SK-N-SH (cell line): Measurements from ENCODE around the gene CHTF18. TPM values are rescaled to one million over a fixed set of nuclear protein-coding genes. Genes with fewer than 3 reads are reported as not detected.

Source experiments
- CTCF ChIA-PET: fragments of 300-600, 350-600 bp; formaldehyde crosslinking; extraction: SDS; loops from one replicate; lab custom pipeline; 2021; lab: Yijun Ruan, JAX
- POLR2A ChIA-PET: fragments of 350-600 bp; sonication (Branson Sonifier 250); formaldehyde crosslinking; extraction: SDS; loops from one replicate; lab custom pipeline; 2020; ENCODE audit warnings: antibody characterized with exemption, inconsistent platforms; lab: Yijun Ruan, JAX
- DNase-seq: peaks from one replicate; pipeline ENCODE4 v3.0.0; 2012
- H2AFZ ChIP-seq: fragments of 200-600 bp; sonication (generic); 2 replicates; pipeline ENCODE4 v1.8.1; 2016; ENCODE audit warnings: antibody characterized with exemption, mild to moderate bottlenecking, low read depth
- H3F3A ChIP-seq: fragments of 200-600 bp; sonication (generic); replicated peaks from 2 replicates; pipeline ENCODE3; 2016; ENCODE audit warnings: antibody characterized with exemption, mild to moderate bottlenecking; ENCODE audit not compliant: insufficient read depth
- H3K27ac ChIP-seq, 2 experiments: fragments of 200-500 bp in 1 of 2; fragments of 200-600 bp in 1 of 2; sonication (Bioruptor generic) in 1 of 2; sonication (generic), shearing (Covaris generic) in 1 of 2; 2 replicates each; pipeline versions ENCODE4 v1.5.1 to v1.6.1; 2014 to 2016; ENCODE audit warnings: low read depth in 2 of 2, inconsistent platforms in 1 of 2, low read length in 1 of 2, mild to moderate bottlenecking in 1 of 2, mixed read lengths in 1 of 2
- H3K27me3 ChIP-seq: fragments of 200-600 bp; sonication (generic), shearing (Covaris generic); 2 replicates; pipeline ENCODE4 v1.6.1; 2016; ENCODE audit warnings: mixed run types; ENCODE audit not compliant: insufficient read depth
- H3K36me3 ChIP-seq, 2 experiments: fragments of 200-500 bp in 1 of 2; fragments of 200-600 bp in 1 of 2; sonication (Bioruptor generic) in 1 of 2; sonication (generic) in 1 of 2; replicated peaks in 1 of 2; 2 replicates each; pipeline versions ENCODE3 to v1.5.1; 2014 to 2016; ENCODE audit warnings: low read length in 1 of 2, mild to moderate bottlenecking in 1 of 2; ENCODE audit not compliant: insufficient read depth in 2 of 2, control insufficient read depth in 1 of 2
- H3K4me1 ChIP-seq, 2 experiments: fragments of 200-500 bp in 1 of 2; fragments of 200-600 bp in 1 of 2; sonication (Bioruptor generic) in 1 of 2; sonication (generic), shearing (Covaris generic) in 1 of 2; 2 replicates each; pipeline versions ENCODE4 v1.5.1 to v1.6.1; 2014 to 2016; ENCODE audit warnings: low read depth in 1 of 2, low read length in 1 of 2, mixed run types in 1 of 2; ENCODE audit not compliant: insufficient read depth in 2 of 2, control insufficient read depth in 1 of 2
- H3K4me2 ChIP-seq: fragments of 200-600 bp; sonication (generic), shearing (Covaris generic); 2 replicates; pipeline ENCODE4 v1.6.1; 2017; ENCODE audit warnings: mixed run types
- H3K4me3 ChIP-seq, 2 experiments: fragments of 200-500 bp in 1 of 2; fragments of 200-600 bp in 1 of 2; sonication (Bioruptor generic) in 1 of 2; sonication (generic), shearing (Covaris generic) in 1 of 2; 2 replicates each; pipeline versions ENCODE4 v1.5.1 to v1.8.1; 2014 to 2016; ENCODE audit warnings: low read depth in 2 of 2, inconsistent platforms in 1 of 2, low read length in 1 of 2, mild to moderate bottlenecking in 1 of 2, mixed read lengths in 1 of 2, moderate library complexity in 1 of 2
- H3K79me2 ChIP-seq: fragments of 200-600 bp; sonication (generic); 2 replicates; pipeline ENCODE4 v1.8.1; 2017; ENCODE audit warnings: mild to moderate bottlenecking; ENCODE audit not compliant: insufficient read depth
- H3K9ac ChIP-seq: fragments of 200-600 bp; sonication (generic); 2 replicates; pipeline ENCODE4 v1.6.1; 2017; ENCODE audit warnings: mixed run types
- H3K9me2 ChIP-seq: fragments of 200-600 bp; sonication (generic); 2 replicates; pipeline ENCODE4 v1.6.1; 2017; ENCODE audit warnings: mixed run types
- H3K9me3 ChIP-seq: fragments of 200-600 bp; sonication (generic); 2 replicates; pipeline ENCODE4 v1.6.1; 2017; ENCODE audit warnings: mixed run types, mild to moderate bottlenecking, moderate library complexity
- H4K20me1 ChIP-seq: fragments of 200-600 bp; sonication (generic); 2 replicates; pipeline ENCODE4 v1.6.1; 2017; ENCODE audit warnings: mild to moderate bottlenecking, mixed run types; ENCODE audit not compliant: insufficient read depth
- CHD2 ChIP-seq: fragments of 150-350 bp; IDR thresholded peaks from 2 replicates; pipeline ENCODE4 v1.6.1; 2018; ENCODE audit warnings: low read length; ENCODE audit not compliant: partially characterized antibody
- ELF1 ChIP-seq: IDR thresholded peaks from 2 replicates; pipeline ENCODE4 v1.4.0; 2012
- EP300 ChIP-seq, 2 experiments: IDR thresholded peaks; 2 replicates each; pipeline versions ENCODE4 v1.4.0 to v1.6.1; 2012; ENCODE audit warnings: borderline replicate concordance in 1 of 2, low read depth in 1 of 2, low read length in 1 of 2
- EZH2phosphoT487 ChIP-seq: fragments of 200-600 bp; sonication (generic); IDR thresholded peaks from 2 replicates; pipeline ENCODE4 v1.6.1; 2017; ENCODE audit warnings: low read depth, mixed run types, mild to moderate bottlenecking, antibody characterized with exemption, moderate library complexity, borderline replicate concordance
- FOSL2 ChIP-seq: IDR thresholded peaks from 2 replicates; pipeline ENCODE4 v1.4.0; 2012; ENCODE audit warnings: low read depth, mild to moderate bottlenecking, moderate library complexity, borderline replicate concordance
- FOXM1 ChIP-seq: IDR thresholded peaks from 2 replicates; pipeline ENCODE4 v1.4.0; 2012; ENCODE audit warnings: low read depth, mild to moderate bottlenecking
- GATA2 ChIP-seq: sonication (generic); formaldehyde crosslinking; IDR thresholded peaks from 2 replicates; pipeline ENCODE4 v1.5.0; 2020; ENCODE audit warnings: mild to moderate bottlenecking, missing genetic modification reagents
- MEF2A ChIP-seq: IDR thresholded peaks from 2 replicates; pipeline ENCODE4 v1.4.0; 2012; ENCODE audit warnings: low read depth, borderline replicate concordance
- MXI1 ChIP-seq: IDR thresholded peaks from 2 replicates; pipeline ENCODE4 v1.6.1; 2012; ENCODE audit warnings: mild to moderate bottlenecking, low read depth, low read length, improper control_type of control experiment
- NRF1 ChIP-seq: IDR thresholded peaks from 2 replicates; pipeline ENCODE4 v1.6.1; 2012; ENCODE audit warnings: low read depth, mild to moderate bottlenecking, low read length
- RXRA ChIP-seq: IDR thresholded peaks from 2 replicates; pipeline ENCODE4 v1.4.0; 2012; ENCODE audit warnings: low read depth, mild to moderate bottlenecking, borderline replicate concordance
- SIN3A ChIP-seq: IDR thresholded peaks from 2 replicates; pipeline ENCODE4 v1.6.1; 2012; ENCODE audit warnings: low read depth, mild to moderate bottlenecking, low read length, moderate library complexity, borderline replicate concordance
- SMC3 ChIP-seq: IDR thresholded peaks from 2 replicates; pipeline ENCODE4 v1.6.1; 2012; ENCODE audit warnings: low read depth, low read length, improper control_type of control experiment
- TAF1 ChIP-seq: IDR thresholded peaks from 2 replicates; pipeline ENCODE4 v1.6.1; 2012; ENCODE audit warnings: low read depth, mild to moderate bottlenecking, low read length, moderate library complexity, borderline replicate concordance
- TCF12 ChIP-seq: IDR thresholded peaks from 2 replicates; pipeline ENCODE4 v1.4.0; 2012
- TEAD4 ChIP-seq: IDR thresholded peaks from 2 replicates; pipeline ENCODE4 v1.4.0; 2012; ENCODE audit warnings: mild to moderate bottlenecking, borderline replicate concordance; ENCODE audit not compliant: insufficient read depth
- YY1 ChIP-seq: IDR thresholded peaks from 2 replicates; pipeline ENCODE4 v1.4.0; 2012; ENCODE audit warnings: low read depth, mild to moderate bottlenecking
- WGBS: methylation state at CpG from one replicate; pipeline ENCODE4 v1.1.6; 2017; ENCODE audit warnings: low lambda C conversion rate; 5-methylcytosine and 5-hydroxymethylcytosine counted together
- polyA plus RNA-seq, 3 experiments: library from polyadenylated mRNA; depleted of rRNA; stranded (reverse); fragments of >200 nt; gene quantifications; 2 replicates each; pipeline ENCODE4 v1.2.3, GENCODE V29; 2012
- TF ChIP-seq, protein P1 (sequence below): fragments of 150-350 bp; IDR thresholded peaks from 2 replicates; pipeline ENCODE4 v1.6.1; 2016; ENCODE audit warnings: mild to moderate bottlenecking, low read depth, low read length
- TF ChIP-seq, protein P2 (sequence below): IDR thresholded peaks from 2 replicates; pipeline ENCODE4 v1.4.0; 2012; ENCODE audit warnings: low read depth, borderline replicate concordance
- TF ChIP-seq, protein P3 (sequence below): fragments of 200-600 bp; sonication (generic); IDR thresholded peaks from 2 replicates; pipeline ENCODE4 v1.6.1; 2017; ENCODE audit warnings: antibody characterized with exemption, mild to moderate bottlenecking, moderate library complexity

Gene CHTF18
- polyA plus RNA-seq, 1 of the 3 experiments (the other 2 are of a cell fraction): 17.7 TPM

DNA sequence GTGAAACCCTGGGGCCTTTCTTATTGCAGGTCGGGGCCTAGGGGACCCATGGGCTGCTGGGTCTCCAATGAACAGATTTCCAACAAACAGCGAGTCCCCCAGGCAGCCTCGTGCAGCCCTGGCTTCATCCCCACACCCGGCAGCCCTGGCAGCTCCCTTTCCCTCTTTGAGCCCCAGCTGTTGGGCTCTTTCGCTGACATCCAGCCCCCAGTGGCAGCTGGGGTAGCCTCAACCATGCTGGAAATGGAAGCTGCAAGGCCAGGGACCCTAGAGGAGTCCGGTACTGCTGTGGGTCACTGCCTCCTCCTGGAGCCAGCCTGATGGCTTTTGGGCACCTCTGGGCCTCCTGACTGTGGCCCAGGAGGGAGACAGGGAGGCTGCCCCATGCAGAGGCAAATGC, 6.2 kb upstream of the CHTF18 start:
- Histone ChIP-seq H3F3A (no peaks in the 10 kb centered on the region), H3K27ac (no peak overlapping the region), H3K9me3 (no peaks in the 10 kb centered on the region), H3K9me2 (no peaks in the 10 kb centered on the region), H3K4me1 (peaks cover 0 to 13% of the 10 kb centered on the region in 2 experiments; a peak in 1 of 4 replicates), H3K4me2 (no peak overlapping the region), H3K79me2 (peaks cover 9% of the 10 kb centered on the region), H3K27me3 (peaks cover 17% of the 10 kb centered on the region; the same call in 1 of the 2 replicates), H3K36me3 (peaks cover 0 to 10% of the 10 kb centered on the region in 2 experiments), H3K9ac (no peak overlapping the region), H4K20me1 (peaks cover 17% of the 10 kb centered on the region; the same call in 1 of the 2 replicates), H2AFZ (no peak overlapping the region), H3K4me3 (no peak overlapping the region)
- TF ChIP-seq EZH2phosphoT487 (no peak), MXI1 (no peak), TAF1 (no peak), CHD2 (no peak), NRF1 (no peak), RXRA (no peak), EP300 (IDR thresholded peaks at IDR 0.05; ENCODE audit: borderline replicate concordance in 1 of 2, low read depth in 1 of 2, low read length in 1 of 2) (no peak), ELF1 (no peak), GATA2 (no peak), FOSL2 (no peak)
- TF ChIP-seq, protein P1, sequence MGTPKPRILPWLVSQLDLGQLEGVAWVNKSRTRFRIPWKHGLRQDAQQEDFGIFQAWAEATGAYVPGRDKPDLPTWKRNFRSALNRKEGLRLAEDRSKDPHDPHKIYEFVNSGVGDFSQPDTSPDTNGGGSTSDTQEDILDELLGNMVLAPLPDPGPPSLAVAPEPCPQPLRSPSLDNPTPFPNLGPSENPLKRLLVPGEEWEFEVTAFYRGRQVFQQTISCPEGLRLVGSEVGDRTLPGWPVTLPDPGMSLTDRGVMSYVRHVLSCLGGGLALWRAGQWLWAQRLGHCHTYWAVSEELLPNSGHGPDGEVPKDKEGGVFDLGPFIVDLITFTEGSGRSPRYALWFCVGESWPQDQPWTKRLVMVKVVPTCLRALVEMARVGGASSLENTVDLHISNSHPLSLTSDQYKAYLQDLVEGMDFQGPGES: no peak
- POLR2A ChIA-PET: interaction anchor here (0.9 kb wide), 1 partner anchor 65 kb away, joined by 3 read pairs; no protein-coding TSS in a partner anchor
- 44% methylated on average over 3 of the region's 6 CpGs for WGBS
- no peak for DNase-seq
- CTCF ChIA-PET: interaction anchor here (1.8 to 8.9 kb wide), 3 partner anchors 39 to 68 kb away, joined by 5 to 127 read pairs (median 8); partner anchors contain the start of genes CIAO3 and METRN

DNA sequence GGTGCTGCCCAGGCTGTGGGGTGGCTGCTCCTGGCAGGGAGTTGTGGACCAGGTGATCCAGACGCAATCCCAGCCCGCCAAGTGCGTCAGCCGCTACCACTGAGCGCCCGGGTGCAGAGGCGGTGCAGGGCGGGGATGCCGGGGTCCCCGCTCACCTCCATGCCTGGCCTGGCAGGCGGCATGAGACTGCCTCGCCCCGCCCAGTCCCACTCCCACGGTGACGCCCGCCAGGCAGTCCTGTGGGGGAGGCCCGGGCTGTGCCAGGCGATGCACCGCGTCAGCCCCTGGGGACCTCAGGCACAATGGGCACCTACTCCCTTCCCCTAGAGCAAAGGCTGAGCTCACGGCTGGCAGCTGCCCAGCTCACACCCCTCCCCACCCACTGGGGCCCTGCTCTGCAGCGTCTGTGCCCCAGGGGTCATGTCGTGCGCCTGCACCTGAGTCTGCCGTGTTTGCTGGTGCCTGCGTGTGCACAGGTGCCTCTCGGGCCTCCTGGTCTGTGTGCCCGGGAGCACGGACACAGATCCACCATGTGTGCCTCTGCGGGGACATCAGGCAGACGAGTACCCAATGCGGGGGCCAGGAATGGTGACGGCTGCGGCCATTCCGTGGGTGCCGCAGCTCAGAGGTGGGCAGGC, 5.5 kb upstream of the CHTF18 start:
- no peak overlapping the region for H3K9ac ChIP-seq
- H3K79me2 ChIP-seq: peaks cover 15% of the 10 kb centered on the region
- TF ChIP-seq TEAD4 (no peak), SIN3A (no peak), YY1 (no peak), MEF2A (no peak), FOXM1 (no peak), TCF12 (no peak), NRF1 (no peak), SMC3 (no peak), EZH2phosphoT487 (no peak), GATA2 (no peak)
- TF ChIP-seq, protein P2, sequence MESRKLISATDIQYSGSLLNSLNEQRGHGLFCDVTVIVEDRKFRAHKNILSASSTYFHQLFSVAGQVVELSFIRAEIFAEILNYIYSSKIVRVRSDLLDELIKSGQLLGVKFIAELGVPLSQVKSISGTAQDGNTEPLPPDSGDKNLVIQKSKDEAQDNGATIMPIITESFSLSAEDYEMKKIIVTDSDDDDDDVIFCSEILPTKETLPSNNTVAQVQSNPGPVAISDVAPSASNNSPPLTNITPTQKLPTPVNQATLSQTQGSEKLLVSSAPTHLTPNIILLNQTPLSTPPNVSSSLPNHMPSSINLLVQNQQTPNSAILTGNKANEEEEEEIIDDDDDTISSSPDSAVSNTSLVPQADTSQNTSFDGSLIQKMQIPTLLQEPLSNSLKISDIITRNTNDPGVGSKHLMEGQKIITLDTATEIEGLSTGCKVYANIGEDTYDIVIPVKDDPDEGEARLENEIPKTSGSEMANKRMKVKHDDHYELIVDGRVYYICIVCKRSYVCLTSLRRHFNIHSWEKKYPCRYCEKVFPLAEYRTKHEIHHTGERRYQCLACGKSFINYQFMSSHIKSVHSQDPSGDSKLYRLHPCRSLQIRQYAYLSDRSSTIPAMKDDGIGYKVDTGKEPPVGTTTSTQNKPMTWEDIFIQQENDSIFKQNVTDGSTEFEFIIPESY: no peak
- TF ChIP-seq, protein P3, sequence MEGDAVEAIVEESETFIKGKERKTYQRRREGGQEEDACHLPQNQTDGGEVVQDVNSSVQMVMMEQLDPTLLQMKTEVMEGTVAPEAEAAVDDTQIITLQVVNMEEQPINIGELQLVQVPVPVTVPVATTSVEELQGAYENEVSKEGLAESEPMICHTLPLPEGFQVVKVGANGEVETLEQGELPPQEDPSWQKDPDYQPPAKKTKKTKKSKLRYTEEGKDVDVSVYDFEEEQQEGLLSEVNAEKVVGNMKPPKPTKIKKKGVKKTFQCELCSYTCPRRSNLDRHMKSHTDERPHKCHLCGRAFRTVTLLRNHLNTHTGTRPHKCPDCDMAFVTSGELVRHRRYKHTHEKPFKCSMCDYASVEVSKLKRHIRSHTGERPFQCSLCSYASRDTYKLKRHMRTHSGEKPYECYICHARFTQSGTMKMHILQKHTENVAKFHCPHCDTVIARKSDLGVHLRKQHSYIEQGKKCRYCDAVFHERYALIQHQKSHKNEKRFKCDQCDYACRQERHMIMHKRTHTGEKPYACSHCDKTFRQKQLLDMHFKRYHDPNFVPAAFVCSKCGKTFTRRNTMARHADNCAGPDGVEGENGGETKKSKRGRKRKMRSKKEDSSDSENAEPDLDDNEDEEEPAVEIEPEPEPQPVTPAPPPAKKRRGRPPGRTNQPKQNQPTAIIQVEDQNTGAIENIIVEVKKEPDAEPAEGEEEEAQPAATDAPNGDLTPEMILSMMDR: no peak
- H3K36me3 ChIP-seq: peaks cover 0 to 10% of the 10 kb centered on the region in 2 experiments
- no peaks in the 10 kb centered on the region for H3K9me3 ChIP-seq
- H3K9me2 ChIP-seq: no peaks in the 10 kb centered on the region
- no peak overlapping the region for H3K27ac ChIP-seq
- H3F3A ChIP-seq: no peaks in the 10 kb centered on the region
- no peak overlapping the region for H3K4me2 ChIP-seq
- H3K27me3 ChIP-seq: peaks cover 17% of the 10 kb centered on the region; the same call in 1 of the 2 replicates
- peaks cover 0 to 18% of the 10 kb centered on the region in 2 experiments; a peak in 1 of 4 replicates for H3K4me1 ChIP-seq
- 24% methylated on average over 21 of the region's 36 CpGs for WGBS
- CTCF ChIA-PET: interaction anchor here (1.8 to 8.9 kb wide), 4 partner anchors 39 to 73 kb away, joined by 5 to 127 read pairs (median 24); partner anchors contain the start of genes CIAO3 and METRN
- H2AFZ ChIP-seq: no peak overlapping the region
- POLR2A ChIA-PET: interaction anchor here (0.6 to 1.4 kb wide), 3 partner anchors 63 to 67 kb away, joined by 3 to 4 read pairs (median 3); no protein-coding TSS in a partner anchor
- H4K20me1 ChIP-seq: peaks cover 20% of the 10 kb centered on the region; the same call in 1 of the 2 replicates
- DNase-seq: peak; percentile 72
- H3K4me3 ChIP-seq: no peak overlapping the region
